Stimulated activated CD4-positive, alpha-beta T cell treated with anti-CD3 and anti-CD28 coated beads, Interleukin-1b, Interleukin-23, amount 100 ng/mL, for 48 hours (primary cell): ENCODE data around the gene NBEA.
"Not testable (repeated sequence)": the region's sequence is repeated elsewhere in the genome, so short reads cannot be mapped to it uniquely, and the experiment has no call there.

Experiments used
- DNase-seq: peaks from one replicate; pipeline ENCODE4 v3.0.0-alpha.2; 2020

Gene NBEA

DNA sequence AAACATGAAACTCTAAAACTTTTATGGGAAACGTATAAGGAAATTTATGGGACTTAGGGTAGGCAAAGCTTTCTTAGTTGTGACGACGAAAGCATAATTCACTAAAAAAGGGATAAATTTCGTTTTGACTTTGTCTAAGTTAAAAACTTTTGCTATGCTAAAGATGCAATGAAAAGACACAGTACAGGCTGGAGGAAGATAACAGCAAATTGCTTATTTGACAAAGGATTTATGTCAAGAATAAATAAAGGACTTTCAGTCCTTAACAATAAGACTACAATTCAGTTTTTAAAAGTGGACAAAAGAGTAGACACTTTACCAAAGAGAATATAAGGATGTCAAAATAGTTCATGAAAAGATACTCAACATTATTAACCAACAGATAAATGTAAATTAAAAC is 150.2 kb downstream of the NBEA start:
- no peak for DNase-seq

DNA sequence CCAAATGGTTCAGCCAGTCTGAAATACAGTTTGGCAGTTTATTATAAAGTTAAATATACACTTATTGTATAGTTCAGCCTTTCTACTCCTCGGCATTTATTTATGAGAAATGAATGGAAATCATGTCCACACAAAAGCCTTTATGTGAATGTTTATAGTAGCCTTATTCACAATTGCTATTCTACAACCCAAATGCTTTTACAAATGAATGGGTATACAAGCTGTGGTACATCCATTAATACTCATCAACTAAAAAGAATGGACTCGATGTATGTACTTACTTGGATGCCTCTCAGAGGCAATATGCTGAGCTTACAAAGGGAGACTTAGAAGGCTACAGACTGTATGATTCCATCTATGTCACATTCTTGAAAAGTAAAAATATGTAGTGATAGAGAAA is 150.7 kb downstream of the NBEA start:
- DNase-seq, result no peak

GRCh38 chr13:35093356-35093755 is 151.3 kb downstream of the NBEA start:
- DNase-seq, result no peak

- not testable (repeated sequence) for DNase-seq
Measured at GRCh38 chr13:35106771-35107170, 164.7 kb downstream of the NBEA start.

DNA sequence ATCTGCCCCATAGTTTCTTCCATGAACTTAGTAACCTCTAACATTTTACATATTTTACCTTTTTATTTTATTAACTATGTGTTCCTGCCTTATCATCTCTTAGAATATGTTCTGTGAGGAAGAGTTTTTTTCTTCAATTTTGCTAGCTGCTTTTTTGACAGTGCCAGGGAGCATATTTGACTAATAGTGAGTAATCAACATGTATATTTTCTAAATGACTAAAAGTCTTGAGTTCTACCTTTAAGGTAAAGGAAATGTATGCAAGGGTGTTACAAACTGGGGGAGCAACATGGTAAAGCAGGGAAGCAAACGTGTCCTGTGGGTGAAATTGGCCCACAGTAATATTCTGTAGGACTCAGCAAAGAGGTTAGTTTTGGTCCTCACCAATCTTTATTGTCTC is 165.5 kb downstream of the NBEA start:
- no peak for DNase-seq

- not testable (repeated sequence) for DNase-seq
Measured at GRCh38 chr13:35113612-35114011, 171.5 kb downstream of the NBEA start.

DNA sequence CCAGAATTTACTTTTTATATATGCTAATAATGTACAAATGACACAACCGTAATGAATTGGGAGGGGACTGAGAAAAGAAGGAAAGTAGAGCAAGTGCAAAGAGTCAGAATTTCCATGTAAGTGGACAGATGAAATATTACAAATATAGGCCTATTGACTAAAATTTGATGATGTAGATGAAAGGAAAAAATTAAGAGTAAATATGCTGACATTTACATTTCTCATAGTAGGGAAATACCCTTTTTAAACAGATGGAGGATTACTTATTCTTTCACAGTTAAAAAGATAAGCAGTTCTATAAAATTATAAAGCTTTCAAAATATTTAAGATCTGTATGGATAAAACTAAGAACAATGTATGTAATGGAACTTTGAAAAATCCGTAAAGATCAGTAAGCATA is 185.4 kb downstream of the NBEA start:
- no peak for DNase-seq

DNA sequence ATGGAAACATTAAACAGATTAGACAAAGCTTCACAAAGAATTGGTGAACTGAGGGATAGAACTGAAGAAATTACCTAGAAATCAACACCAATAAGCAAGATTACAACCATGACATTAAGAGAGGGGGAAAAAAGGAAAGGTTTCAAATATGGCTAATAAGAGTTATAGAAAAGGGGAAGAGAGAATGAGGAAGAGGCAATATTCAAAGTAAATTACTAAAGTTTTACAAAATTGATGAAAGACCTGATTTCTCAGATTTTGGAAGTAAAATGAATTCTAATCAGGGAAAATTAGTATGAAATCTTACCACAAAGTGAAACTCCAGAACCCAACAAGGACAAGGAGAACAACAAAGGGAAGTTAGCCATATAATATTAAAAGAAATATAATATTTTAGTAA is 187.4 kb downstream of the NBEA start:
- no peak for DNase-seq

- DNase-seq, result no peak
Measured at GRCh38 chr13:35131471-35131870, 189.4 kb downstream of the NBEA start.

DNA sequence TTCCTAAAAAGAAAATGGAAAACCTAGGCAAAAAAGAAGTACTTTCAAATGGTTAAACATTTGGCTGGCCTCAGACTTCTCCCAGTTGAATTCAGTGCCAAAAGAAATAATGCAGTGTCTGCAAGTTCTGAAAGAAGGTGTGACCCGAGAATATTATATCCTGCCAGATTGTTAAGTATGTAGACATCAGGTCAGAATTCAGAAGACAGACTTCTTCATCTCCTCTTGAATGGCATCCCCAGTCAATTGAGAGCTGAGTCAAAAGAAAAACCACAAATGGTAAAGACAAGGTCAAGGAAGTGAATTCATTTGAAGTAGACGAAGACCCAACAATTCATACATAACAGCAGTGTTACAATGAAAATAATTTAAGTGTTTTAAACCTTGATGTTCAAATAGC is 194.5 kb downstream of the NBEA start:
- no peak for DNase-seq

DNA sequence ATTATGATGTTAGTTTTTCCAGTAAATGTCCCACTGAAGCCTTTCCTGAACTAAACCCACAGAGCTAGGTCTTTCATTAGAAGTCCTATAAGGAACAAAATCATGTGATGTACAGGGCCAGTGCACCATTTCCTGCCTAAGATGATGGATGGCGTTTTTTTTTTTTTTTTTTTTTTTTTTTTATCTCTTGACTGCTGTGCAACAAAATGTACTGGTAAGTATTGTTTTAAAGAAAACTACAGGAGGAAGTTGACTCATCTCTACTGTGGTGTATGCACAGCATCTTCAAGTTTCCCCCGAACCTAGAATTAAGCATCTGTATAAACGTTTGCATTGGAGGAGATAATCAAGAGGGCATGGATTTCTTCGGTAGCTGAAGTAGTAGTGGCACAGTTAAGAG is 197.5 kb downstream of the NBEA start:
- no peak for DNase-seq

GRCh38 chr13:35140321-35140720 is 198.3 kb downstream of the NBEA start:
- no peak for DNase-seq

- DNase-seq, result no peak
Measured at GRCh38 chr13:35140831-35141230, 198.8 kb downstream of the NBEA start.

DNA sequence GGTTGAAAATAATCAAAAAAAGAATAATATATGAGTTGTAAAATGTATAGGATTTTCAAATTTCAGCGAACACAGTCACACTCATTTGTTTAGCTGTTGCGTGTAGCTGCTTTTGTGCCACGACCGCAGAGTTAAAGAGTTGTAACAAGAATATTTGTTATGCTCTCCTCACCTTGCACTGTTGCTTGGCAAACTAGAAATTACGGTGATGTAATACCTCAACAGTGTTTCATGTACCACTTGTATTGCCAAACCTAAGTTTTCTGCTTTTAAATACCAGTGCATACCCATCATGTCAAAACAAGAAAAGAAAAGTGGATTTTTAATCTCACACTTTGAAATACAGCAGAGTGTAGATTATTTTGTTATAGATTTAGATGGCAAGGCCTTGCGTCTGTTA is 201.1 kb downstream of the NBEA start:
- no peak for DNase-seq

DNA sequence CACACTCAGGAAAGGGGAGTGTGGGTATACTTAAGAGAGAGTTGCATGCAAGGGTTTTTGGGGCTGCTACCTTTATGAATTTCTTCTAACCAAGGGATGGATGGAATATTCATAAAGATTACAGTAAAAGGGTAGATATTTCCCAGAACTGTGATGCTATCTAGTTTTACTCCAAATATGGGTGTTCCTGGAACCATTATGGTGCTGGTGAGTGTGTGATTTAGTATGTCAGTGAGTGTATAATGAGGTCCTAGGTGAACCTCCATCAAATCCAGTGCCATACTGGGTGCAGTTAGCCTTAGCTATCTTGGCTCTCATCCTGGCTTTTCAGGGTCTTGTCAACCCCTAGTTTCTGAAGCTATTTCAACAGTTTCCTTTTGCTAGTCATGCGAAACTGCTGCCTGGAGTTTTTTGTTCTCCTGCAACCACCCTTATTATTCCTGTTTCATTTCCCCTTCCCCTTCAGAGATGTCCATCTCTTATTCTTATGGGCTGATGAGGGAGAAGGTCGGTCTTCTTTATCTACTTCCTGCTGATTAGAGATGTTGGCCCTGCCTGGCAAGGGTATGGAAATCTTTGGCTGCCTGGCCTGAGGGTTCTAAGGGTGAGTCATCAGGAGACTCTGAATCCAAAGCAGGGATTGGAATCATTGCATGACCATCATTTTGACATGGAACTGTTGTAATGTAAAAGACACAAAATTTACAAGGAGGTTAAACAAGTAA is 202.3 kb downstream of the NBEA start:
- no peak for DNase-seq

DNA sequence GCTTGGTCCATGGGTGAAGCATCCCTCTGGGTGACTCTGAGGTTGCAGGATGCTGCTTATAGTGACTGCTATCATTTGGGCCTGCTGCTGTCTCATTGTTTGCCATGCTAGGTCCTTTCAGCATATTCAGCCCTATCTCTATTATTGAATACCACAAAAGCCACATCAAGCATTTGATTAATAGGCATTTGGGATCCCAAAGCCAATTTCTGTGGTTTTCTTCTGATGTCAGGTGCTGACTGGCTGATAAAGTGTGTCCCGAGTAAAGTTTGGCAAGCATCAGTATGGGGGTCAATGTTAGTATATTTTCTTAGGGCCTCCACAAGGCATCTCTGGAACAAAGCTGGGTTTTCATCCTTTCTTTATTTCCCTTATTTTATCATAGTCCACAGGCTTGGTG is 204.6 kb downstream of the NBEA start:
- no peak for DNase-seq

- DNase-seq, result no peak
Measured at GRCh38 chr13:35157143-35157755, 215.2 kb downstream of the NBEA start.

- DNase-seq, result no peak
Measured at GRCh38 chr13:35159041-35159440, 217.0 kb downstream of the NBEA start.

DNA sequence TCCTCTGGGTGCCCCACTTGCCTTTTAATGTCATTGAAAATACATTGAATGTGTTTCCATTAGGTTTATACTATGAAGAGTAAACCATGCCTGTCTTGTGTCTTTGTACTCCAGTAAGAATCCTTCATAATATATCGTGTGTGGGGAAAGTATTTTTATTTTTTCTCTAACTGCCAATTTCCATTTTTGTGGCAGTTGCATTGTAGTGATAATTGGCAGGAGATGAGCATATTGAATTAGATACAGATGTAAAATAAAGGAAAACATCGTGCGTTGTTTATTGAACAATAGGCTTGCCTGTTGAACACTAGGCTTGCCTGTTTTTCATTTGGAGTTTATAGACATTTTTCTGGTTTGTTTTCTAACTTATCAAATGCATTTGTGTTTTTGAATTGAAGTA is 218.8 kb downstream of the NBEA start:
- no peak for DNase-seq

GRCh38 chr13:35162420-35162819 is 220.3 kb downstream of the NBEA start:
- no peak for DNase-seq

GRCh38 chr13:35163674-35164073 is 221.6 kb downstream of the NBEA start:
- DNase-seq, result no peak

GRCh38 chr13:35164324-35164932 is 222.4 kb downstream of the NBEA start:
- no peak for DNase-seq

- DNase-seq, result no peak
Measured at GRCh38 chr13:35165205-35165604, 223.1 kb downstream of the NBEA start.

GRCh38 chr13:35179494-35179893 is 237.4 kb downstream of the NBEA start:
- DNase-seq, result no peak
